ENCODE data around the gene BDKRB1.

The BDKRB1 gene

GRCh38 chr14:96217376-96217913, 38.6 kb upstream of the BDKRB1 start:
- H3K27ac ChIP-seq = no peak overlapping the region
- H3K27me3 ChIP-seq = no peaks in the 10 kb centered on the region
- no peaks in the 10 kb centered on the region for H4K20me1 ChIP-seq
- TF ChIP-seq Cebpa-rat (IDR thresholded peaks at IDR 0.05) = no peak
- H3K9ac ChIP-seq = no peak overlapping the region
- peaks cover 4% of the 10 kb centered on the region for H3K9me3 ChIP-seq
- H3K4me3 ChIP-seq = no peak overlapping the region
- no peak overlapping the region for H3K4me2 ChIP-seq
- peaks cover 7% of the 10 kb centered on the region for H3K4me1 ChIP-seq
- H3K36me3 ChIP-seq = no peaks in the 10 kb centered on the region

GRCh38 chr14:96221109-96221650, 34.8 kb upstream of the BDKRB1 start:
- no peaks in the 10 kb centered on the region for H3K9me3 ChIP-seq
- no peak for TF ChIP-seq Cebpa-rat (IDR thresholded peaks at IDR 0.05)
- H3K4me3 ChIP-seq = no peak overlapping the region
- H3K4me2 ChIP-seq = no peak overlapping the region
- no peak overlapping the region for H3K9ac ChIP-seq
- no peaks in the 10 kb centered on the region for H3K36me3 ChIP-seq
- no peaks in the 10 kb centered on the region for H3K27me3 ChIP-seq
- H4K20me1 ChIP-seq = no peaks in the 10 kb centered on the region
- peaks cover 7% of the 10 kb centered on the region for H3K4me1 ChIP-seq
- H3K27ac ChIP-seq = no peak overlapping the region

GRCh38 chr14:96221841-96222240, 34.2 kb upstream of the BDKRB1 start:
- TF ChIP-seq Cebpa-rat (IDR thresholded peaks at IDR 0.05) = no peak
- peaks cover 7% of the 10 kb centered on the region for H3K4me1 ChIP-seq
- H4K20me1 ChIP-seq = no peaks in the 10 kb centered on the region
- no peak overlapping the region for H3K27ac ChIP-seq
- H3K9ac ChIP-seq = no peak overlapping the region
- H3K4me2 ChIP-seq = no peak overlapping the region
- H3K9me3 ChIP-seq = no peaks in the 10 kb centered on the region
- no peak overlapping the region for H3K4me3 ChIP-seq
- no peaks in the 10 kb centered on the region for H3K36me3 ChIP-seq
- H3K27me3 ChIP-seq = no peaks in the 10 kb centered on the region

- peaks cover 17% of the 10 kb centered on the region for H3K9me3 ChIP-seq
- no peaks in the 10 kb centered on the region for H3K27me3 ChIP-seq
- no peak overlapping the region for H3K9ac ChIP-seq
- no peak for TF ChIP-seq Cebpa-rat (IDR thresholded peaks at IDR 0.05)
- H3K4me3 ChIP-seq = no peak overlapping the region
- H3K4me1 ChIP-seq = peaks cover 7% of the 10 kb centered on the region
- no peak overlapping the region for H3K4me2 ChIP-seq
- H3K36me3 ChIP-seq = no peaks in the 10 kb centered on the region
- H4K20me1 ChIP-seq = no peaks in the 10 kb centered on the region
- no peak overlapping the region for H3K27ac ChIP-seq
These were observed 31.4 kb upstream of the BDKRB1 start for GRCh38 chr14:96224480-96225096.

GRCh38 chr14:96225213-96225612, 30.8 kb upstream of the BDKRB1 start:
- Histone ChIP-seq H3K4me1 (peaks cover 1% of the 10 kb centered on the region), H3K9ac (no peak overlapping the region), H3K27me3 (no peaks in the 10 kb centered on the region), H3K4me3 (no peak overlapping the region), H3K27ac (no peak overlapping the region), H4K20me1 (no peaks in the 10 kb centered on the region), H3K9me3 (peaks cover 17% of the 10 kb centered on the region), H3K36me3 (no peaks in the 10 kb centered on the region), H3K4me2 (no peak overlapping the region)
- no peak for TF ChIP-seq Cebpa-rat (IDR thresholded peaks at IDR 0.05)

GRCh38 chr14:96225745-96226151, 30.3 kb upstream of the BDKRB1 start:
- Histone ChIP-seq H3K27ac (no peak overlapping the region), H3K4me2 (no peak overlapping the region), H3K9ac (no peak overlapping the region), H4K20me1 (no peaks in the 10 kb centered on the region), H3K9me3 (peaks cover 17% of the 10 kb centered on the region), H3K36me3 (no peaks in the 10 kb centered on the region), H3K27me3 (no peaks in the 10 kb centered on the region), H3K4me1 (no peaks in the 10 kb centered on the region), H3K4me3 (no peak overlapping the region)
- no peak for TF ChIP-seq Cebpa-rat (IDR thresholded peaks at IDR 0.05)

- no peak overlapping the region for H3K4me3 ChIP-seq
- no peaks in the 10 kb centered on the region for H3K4me1 ChIP-seq
- H3K27ac ChIP-seq = no peak overlapping the region
- peaks cover 17% of the 10 kb centered on the region for H3K9me3 ChIP-seq
- no peak overlapping the region for H3K4me2 ChIP-seq
- no peaks in the 10 kb centered on the region for H4K20me1 ChIP-seq
- H3K36me3 ChIP-seq = no peaks in the 10 kb centered on the region
- H3K27me3 ChIP-seq = no peaks in the 10 kb centered on the region
- no peak overlapping the region for H3K9ac ChIP-seq
- TF ChIP-seq Cebpa-rat (IDR thresholded peaks at IDR 0.05) = no peak
These were observed 28.6 kb upstream of the BDKRB1 start for GRCh38 chr14:96227428-96227827.

- no peaks in the 10 kb centered on the region for H3K36me3 ChIP-seq
- H3K27me3 ChIP-seq = no peaks in the 10 kb centered on the region
- H4K20me1 ChIP-seq = no peaks in the 10 kb centered on the region
- H3K9ac ChIP-seq = no peak overlapping the region
- no peak overlapping the region for H3K4me3 ChIP-seq
- H3K27ac ChIP-seq = no peak overlapping the region
- peaks cover 17% of the 10 kb centered on the region for H3K9me3 ChIP-seq
- TF ChIP-seq Cebpa-rat (IDR thresholded peaks at IDR 0.05) = no peak
- no peaks in the 10 kb centered on the region for H3K4me1 ChIP-seq
- H3K4me2 ChIP-seq = no peak overlapping the region
These were observed 26.7 kb upstream of the BDKRB1 start for GRCh38 chr14:96229315-96229714.

GRCh38 chr14:96231056-96231455, 25.0 kb upstream of the BDKRB1 start:
- H3K27me3 ChIP-seq = no peaks in the 10 kb centered on the region
- H3K4me2 ChIP-seq = no peak overlapping the region
- TF ChIP-seq Cebpa-rat (IDR thresholded peaks at IDR 0.05) = no peak
- no peak overlapping the region for H3K27ac ChIP-seq
- peaks cover 17% of the 10 kb centered on the region for H3K9me3 ChIP-seq
- H4K20me1 ChIP-seq = no peaks in the 10 kb centered on the region
- no peaks in the 10 kb centered on the region for H3K36me3 ChIP-seq
- no peak overlapping the region for H3K4me3 ChIP-seq
- no peaks in the 10 kb centered on the region for H3K4me1 ChIP-seq
- H3K9ac ChIP-seq = no peak overlapping the region

GRCh38 chr14:96231526-96232130, 24.4 kb upstream of the BDKRB1 start:
- Histone ChIP-seq H3K36me3 (no peaks in the 10 kb centered on the region), H3K9me3 (peaks cover 17% of the 10 kb centered on the region), H3K27me3 (no peaks in the 10 kb centered on the region), H3K9ac (no peak overlapping the region), H3K27ac (no peak overlapping the region), H3K4me2 (no peak overlapping the region), H3K4me3 (no peak overlapping the region), H4K20me1 (no peaks in the 10 kb centered on the region), H3K4me1 (no peaks in the 10 kb centered on the region)
- TF ChIP-seq Cebpa-rat (IDR thresholded peaks at IDR 0.05) = no peak
